ENCODE measurements around the gene RAB3D.
"Not testable (repeated sequence)": the region's sequence is repeated elsewhere in the genome, so short reads cannot be mapped to it uniquely, and the experiment has no call there.

RAB3D gene

GRCh38 chr19:11323601-11324078, 15.8 kb downstream of the RAB3D start:
- DNase-seq (ENCODE audit: low read depth in 1 of 2, low spot score in 1 of 2): no peak
- peak overlapping the region; percentile 93 for H3K27ac ChIP-seq (replicated peaks)
- H3K4me3 ChIP-seq (replicated peaks; ENCODE audit: insufficient read depth, low read length): no peak overlapping the region
- no peak for TF ChIP-seq GABPA (IDR thresholded peaks at IDR 0.05; ENCODE audit: low read depth)
- no peak for TF ChIP-seq POLR2AphosphoS5 (IDR thresholded peaks at IDR 0.05; ENCODE audit: low read depth)
- TF ChIP-seq CTCF (IDR thresholded peaks at IDR 0.05; ENCODE audit: insufficient read depth, low read length): no peak
- no peak for TF ChIP-seq REST (IDR thresholded peaks at IDR 0.05; ENCODE audit: insufficient replicate concordance, low read depth)
- TF ChIP-seq SPI1 (IDR thresholded peaks at IDR 0.05; ENCODE audit: borderline replicate concordance, low read depth): no peak
- H3K27me3 ChIP-seq (ENCODE audit: insufficient read depth, poor library complexity, severe bottlenecking): no peaks in the 10 kb centered on the region

- Histone ChIP-seq H3K27ac (replicated peaks) (peak overlapping the region; percentile 93), H3K27me3 (ENCODE audit: insufficient read depth, poor library complexity, severe bottlenecking) (no peaks in the 10 kb centered on the region), H3K4me3 (replicated peaks; ENCODE audit: insufficient read depth, low read length) (no peak overlapping the region)
- TF ChIP-seq SPI1 (IDR thresholded peaks at IDR 0.05; ENCODE audit: borderline replicate concordance, low read depth): peak; percentile 87
- TF ChIP-seq CTCF (IDR thresholded peaks at IDR 0.05; ENCODE audit: insufficient read depth, low read length): no peak
- DNase-seq (ENCODE audit: low read depth in 1 of 2, low spot score in 1 of 2): peak in 1 of 2 experiments; percentile 57
Measured at GRCh38 chr19:11322269-11323024, 17.0 kb downstream of the RAB3D start.

GRCh38 chr19:11321191-11322126, 18.0 kb downstream of the RAB3D start:
- H3K27me3 ChIP-seq (ENCODE audit: insufficient read depth, poor library complexity, severe bottlenecking): no peaks in the 10 kb centered on the region
- no peak overlapping the region; the same call in 1 of the 2 replicates for H3K4me3 ChIP-seq (replicated peaks; ENCODE audit: insufficient read depth, low read length)
- TF ChIP-seq SPI1 (IDR thresholded peaks at IDR 0.05; ENCODE audit: borderline replicate concordance, low read depth) (peak; percentile 27; the same call in 1 of the 2 replicates), CTCF (IDR thresholded peaks at IDR 0.05; ENCODE audit: insufficient read depth, low read length) (no peak), POLR2AphosphoS5 (IDR thresholded peaks at IDR 0.05; ENCODE audit: low read depth) (no peak; the same call in 1 of the 2 replicates)
- H3K27ac ChIP-seq (replicated peaks): peak overlapping the region; percentile 93
- peak; percentile 61 to 78 for DNase-seq (ENCODE audit: low read depth in 1 of 2, low spot score in 1 of 2)

- TF ChIP-seq SPI1 (IDR thresholded peaks at IDR 0.05; ENCODE audit: borderline replicate concordance, low read depth): peak; percentile 58; the same call in 1 of the 2 replicates
- H3K4me3 ChIP-seq (replicated peaks; ENCODE audit: insufficient read depth, low read length): peak overlapping the region; percentile 11; the same call in 1 of the 2 replicates
- H3K27ac ChIP-seq (replicated peaks): peak overlapping the region; percentile 93
- DNase-seq (ENCODE audit: low read depth in 1 of 2, low spot score in 1 of 2): peak in 1 of 2 experiments; percentile 37
- H3K27me3 ChIP-seq (ENCODE audit: insufficient read depth, poor library complexity, severe bottlenecking): not testable (repeated sequence)
Measured at GRCh38 chr19:11320278-11320995, 19.0 kb downstream of the RAB3D start.

Data from HL-60 (cell line).